GM18507 (cell line): ENCODE data around the gene BUB3.

Experiments
- DNase-seq: peaks from one replicate; pipeline ENCODE4 v3.0.0; 2011; ENCODE audit warnings: low read depth; ENCODE audit not compliant: insufficient read length; ENCODE audit errors: extremely low spot score
- FAIRE-seq: peaks from 2 replicates; lab custom pipeline; 2011; peaks lifted over from hg19 to GRCh38; lab: Jason Lieb, UNC

Gene BUB3

DNA sequence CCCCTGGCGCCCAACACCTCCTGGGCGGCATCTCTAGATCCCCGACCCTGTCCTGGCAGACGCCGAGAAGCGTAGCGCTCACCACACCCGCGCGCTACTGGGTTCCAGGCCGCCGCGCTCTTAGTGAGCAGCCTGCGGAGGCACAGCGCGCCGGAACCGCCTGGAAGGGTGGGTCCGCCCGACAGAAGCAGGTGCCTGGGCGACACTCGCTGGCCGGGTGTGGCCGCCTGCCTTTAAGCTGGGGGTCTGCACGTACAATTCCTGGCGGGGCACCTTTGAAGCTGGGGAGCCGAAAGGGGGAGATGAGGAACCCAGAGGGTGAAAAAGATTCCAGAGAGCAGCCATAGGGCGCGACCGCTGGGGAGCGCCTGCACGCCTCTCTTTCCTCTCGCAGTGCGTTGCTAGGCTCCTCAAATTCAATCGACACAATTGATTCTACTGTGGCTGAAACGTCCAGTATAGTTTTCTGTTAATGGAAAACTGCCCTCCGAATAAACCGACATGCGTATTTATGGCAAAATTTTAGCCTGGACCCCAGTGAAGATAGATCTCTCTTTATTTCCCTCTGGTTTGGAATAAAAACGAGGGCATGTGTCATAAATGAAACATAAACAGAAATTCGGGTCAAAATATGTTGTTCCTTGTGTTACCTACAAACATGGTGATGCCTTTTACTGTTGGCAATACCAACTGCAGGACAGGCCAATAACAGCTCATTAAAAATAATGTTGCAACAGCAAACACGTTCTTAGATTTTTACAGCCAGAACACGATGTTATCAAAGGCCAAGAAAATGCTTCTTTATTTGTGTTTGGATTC, 13.8 kb upstream of the BUB3 start:
- FAIRE-seq (no peak), DNase-seq (no peak)

DNA sequence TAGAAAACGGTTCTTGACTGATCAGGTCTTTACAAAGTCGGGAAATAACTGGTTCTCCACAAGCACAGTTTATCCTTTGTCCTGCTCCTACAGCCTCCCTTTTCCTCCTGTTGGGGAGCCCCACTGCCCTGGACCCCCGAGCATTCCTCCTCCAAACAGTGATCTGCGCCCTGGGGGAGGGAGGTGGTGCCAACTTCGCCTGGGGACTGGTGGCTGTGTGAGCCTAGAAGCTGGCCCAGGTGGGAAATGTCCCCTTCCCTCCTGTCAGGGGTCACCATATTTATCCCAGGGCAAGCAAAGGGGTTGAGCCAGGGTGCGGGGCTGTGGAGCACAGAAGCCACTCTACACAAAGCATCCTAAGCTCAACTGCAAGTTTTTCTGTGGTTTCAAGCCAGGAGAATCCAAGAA, 13.2 kb upstream of the BUB3 start:
- no peak for FAIRE-seq
- DNase-seq: no peak

DNA sequence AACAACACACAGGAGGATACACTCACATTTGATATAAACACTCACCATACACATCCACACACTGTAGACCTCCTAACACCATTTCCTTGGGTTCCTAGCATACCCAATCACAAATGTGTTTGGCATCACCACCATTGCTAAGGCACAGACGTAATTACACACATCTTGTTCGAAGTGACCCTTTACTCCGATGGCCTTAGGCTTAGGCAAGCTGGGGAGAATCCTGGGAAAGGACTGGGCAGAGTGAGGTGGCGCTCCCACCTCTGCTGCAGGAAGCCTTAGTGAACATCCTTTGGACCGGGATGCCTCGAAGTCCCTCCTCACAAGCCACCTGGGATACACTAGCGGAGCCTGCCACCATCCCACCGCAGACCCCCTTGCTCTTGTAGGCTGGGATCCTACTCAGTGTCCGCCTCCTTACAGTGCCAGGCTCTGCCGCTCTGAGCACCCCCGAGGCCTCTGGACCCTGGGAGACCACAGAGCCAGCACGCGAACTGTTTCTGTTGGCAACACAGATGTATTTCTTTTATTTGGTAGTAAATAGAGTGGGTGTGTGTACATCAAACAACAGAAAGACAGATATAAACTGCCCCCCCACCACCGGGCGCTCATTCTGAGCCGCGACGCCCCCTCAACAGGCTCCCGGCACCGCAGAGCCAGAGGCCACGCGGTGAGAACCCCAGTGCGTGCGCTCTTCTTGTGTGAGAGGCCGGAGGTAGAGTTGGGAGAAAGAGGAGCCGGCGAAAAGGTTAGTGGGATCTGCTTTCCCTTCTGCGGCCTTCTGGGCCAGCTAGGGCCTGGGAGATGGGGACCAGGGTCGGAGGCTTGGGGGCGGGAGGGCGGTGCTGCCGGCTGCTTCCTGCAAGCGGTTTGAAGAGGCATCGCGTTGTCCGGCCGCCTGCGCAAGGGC, 12.2 kb upstream of the BUB3 start:
- FAIRE-seq: no peak
- no peak for DNase-seq

DNA sequence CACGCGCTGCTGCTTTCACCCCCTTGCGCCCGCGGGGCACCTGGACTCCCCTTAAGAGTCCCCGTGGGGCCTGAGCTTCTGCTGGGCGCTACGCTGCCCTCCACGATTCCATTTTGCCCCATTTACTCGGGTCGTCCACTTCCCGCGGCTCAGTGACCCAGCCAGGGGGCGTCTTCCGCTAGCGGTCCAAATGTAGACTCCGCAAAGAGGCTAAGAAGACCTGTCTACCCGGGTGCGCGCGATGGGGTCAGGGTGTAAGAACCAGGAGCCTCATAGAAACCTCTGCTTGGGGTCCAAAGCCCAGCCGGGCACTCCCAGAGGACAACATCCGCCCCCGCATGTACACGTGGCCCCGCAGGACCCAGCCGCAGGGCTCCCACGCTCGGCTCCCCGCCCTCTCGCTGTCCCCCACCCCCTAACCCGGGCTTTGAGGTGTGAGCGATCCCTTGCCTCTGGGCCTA, 11.5 kb upstream of the BUB3 start:
- no peak for FAIRE-seq

DNA sequence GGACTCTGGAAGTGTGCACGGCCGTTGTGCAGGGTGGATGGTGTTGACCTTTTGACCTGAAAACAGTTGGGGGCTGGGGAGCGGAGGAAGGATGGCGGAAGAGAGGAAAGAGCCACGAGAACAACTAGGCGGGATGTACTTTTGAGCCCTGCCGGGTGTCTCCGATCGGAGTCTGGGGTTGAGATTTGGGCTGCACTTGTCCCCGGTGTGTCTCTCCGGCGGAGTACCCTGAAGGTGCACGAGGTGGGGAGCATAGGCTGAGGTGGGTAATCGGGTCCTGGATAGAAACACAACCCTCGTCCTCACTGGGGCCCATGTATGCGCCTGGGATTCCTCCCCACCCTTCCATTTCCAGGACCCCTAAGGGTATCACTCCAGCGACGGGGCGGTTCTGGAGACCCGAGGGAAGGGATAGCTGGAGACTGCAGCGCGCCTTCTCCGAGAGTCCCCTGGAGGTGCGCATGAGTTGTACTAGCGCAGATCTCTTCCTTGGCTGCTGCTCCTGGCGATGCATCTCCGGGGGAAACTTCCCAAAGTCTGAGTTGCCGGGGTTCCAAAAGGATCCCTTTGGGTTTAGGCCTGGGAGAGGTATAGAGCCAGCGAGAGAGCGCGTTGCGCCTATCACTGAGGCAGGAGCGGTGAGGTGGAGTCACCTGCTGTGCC, 10.9 kb upstream of the BUB3 start:
- DNase-seq (no peak), FAIRE-seq (no peak)

More for the DNA sequence above, 11.5 kb upstream of the BUB3 start:
- DNase-seq: no peak

DNA sequence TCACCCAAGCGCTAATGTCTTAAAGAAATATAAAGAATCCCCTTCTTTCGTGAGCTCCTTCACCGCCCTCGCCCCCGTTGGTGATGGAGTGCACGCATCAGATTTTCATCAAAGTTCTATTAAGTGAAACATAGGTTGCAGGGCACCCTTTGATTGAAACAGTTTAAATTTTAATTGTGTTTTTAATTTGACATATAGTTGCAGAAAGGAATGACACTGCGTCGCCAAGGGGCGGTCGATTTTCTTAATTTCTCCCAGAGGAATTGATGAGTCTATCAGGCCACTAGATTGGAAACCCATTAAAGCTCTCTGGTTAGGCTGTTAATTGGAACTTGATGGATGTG, 10.4 kb upstream of the BUB3 start:
- DNase-seq (no peak), FAIRE-seq (no peak)

DNA sequence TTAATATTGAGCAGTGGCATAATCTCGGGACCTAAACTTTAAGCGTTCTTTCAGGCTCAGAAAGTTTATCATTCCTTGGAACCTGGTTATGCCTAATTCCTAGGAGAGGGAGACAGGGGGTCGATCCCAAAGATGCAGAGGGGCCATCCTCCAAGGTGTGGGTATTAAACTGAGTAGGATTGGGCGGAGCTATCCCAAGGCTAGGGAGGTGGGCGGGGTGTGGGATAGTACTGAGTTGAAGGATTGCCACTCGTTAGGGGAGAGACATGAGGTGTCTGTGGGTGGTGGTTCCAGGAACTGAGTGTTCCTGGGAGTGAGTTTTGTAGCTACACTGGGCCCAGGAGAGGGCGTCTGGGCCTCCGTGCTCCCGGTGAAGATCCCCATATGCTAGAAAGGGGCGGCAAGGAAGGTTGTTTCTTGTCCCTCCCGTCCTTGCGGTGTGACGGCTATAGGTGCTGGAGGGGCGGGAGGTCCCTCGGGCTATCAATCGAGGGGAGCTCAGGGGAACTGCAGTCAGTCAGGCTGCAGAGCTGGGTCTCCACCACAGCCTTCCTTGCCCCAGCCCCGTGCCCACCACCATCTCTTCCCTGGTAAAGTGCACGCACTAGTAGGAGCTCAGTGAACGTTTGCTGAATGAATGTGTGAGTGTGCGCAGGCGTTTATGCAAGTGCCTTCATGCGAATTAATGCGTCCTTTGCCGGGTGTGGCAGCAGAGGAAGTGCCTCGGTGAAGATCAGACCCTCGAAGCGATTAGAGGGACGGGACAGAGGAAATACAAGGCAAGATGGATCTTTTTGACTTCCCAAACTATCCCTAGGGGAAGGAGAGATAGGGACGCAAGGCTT, 9.3 kb upstream of the BUB3 start:
- no peak for FAIRE-seq
- DNase-seq: no peak

DNA sequence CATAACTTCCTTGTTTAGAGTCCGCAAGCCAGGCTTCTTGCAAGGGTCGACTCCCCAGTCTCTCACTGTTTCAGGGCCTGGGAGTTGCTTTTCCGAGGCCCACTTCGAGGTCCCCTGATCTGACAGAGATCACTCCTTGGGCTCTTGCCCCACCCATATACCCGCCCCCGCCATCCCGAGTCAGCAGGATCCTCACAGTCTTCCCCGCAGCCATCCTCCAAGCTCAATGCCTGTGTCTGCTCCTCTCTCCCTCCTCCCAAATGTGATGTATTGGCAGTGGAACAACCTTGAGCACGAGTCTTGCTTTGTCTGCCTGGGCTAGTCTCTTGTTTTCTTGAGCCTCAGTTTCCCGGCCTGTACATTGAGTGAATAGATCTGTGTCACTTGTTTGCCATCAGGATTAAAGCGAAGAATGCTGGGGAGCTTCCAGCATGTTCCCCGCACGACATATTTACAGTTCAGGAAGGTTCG, 8.6 kb upstream of the BUB3 start:
- DNase-seq (no peak), FAIRE-seq (no peak)

DNA sequence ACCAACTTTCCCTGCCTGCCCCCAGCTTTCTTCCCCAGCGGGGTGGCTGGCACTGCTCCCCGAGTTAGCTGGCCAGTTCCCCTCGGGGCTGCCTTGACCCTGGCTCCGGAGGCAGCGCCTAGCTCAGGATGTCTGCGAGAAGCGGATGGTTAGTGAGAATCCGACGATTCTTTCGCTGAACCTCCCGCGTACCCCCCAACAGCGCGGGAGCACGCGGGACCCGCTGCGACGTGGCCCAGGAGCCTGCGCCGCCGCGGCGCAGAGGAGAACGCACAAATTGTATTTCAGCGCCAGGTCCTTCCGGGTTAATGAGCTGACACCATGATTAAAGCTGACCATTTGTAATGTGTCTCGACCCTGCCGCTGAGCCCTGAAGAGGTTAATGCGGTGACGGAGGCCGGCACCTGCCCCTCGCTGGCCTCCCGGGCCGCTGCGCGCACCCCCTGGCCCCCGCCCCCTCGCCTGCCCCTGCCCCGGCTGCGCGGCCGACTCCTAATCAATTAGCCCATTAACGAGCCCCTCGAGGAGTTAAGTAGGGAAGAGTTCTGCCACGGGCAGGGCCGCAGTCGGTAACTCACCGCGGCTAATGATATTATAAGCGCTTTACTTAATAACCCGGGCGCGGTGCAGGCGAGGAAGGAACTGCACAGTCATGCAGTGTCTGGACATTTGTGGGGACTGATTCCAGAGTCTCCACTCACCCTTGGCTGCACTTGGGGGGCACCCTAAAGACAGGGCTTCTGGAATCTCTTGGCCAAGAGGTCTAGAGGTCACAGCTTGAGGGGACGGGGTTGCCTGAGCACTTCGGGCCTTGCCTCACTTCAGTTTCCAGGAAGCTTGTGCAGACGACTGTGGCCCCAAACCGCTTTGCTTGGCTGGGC, 7.9 kb upstream of the BUB3 start:
- FAIRE-seq (no peak), DNase-seq (no peak)

DNA sequence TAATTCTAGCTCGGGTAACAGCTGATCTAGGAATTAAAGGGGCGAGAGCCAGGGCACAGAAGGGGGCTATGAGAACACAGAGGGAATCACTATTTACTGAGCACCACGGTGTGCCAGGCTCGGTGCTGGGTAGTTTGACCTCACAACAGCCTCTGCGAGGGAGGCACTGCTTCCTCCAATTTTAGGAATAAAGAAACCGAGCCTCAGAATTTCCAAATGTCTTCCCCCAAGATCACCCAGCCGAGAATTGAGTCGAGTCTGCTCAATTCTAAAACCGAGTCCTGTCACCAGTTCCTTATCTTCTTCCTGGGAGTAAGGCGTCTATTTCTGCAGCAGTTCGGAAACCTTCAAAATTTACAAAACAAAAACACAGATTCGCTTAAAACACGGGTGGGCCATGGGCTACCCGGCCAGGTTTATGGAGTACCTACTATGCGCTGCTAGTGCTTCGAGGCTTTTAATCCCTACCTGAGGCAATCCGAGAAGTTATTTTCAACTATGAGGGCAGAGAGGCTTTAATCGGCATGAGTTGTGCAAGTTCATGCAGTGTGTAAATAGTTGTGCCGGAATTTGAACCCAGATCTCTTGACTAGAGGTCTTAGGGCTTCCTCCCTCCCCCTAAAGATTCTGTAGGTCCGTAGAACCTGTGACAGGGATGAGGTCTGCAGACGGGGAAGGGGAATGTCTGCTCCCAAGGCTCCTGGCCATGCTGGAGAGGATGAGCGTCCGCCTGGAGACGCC, 7.1 kb upstream of the BUB3 start:
- FAIRE-seq: no peak

DNA sequence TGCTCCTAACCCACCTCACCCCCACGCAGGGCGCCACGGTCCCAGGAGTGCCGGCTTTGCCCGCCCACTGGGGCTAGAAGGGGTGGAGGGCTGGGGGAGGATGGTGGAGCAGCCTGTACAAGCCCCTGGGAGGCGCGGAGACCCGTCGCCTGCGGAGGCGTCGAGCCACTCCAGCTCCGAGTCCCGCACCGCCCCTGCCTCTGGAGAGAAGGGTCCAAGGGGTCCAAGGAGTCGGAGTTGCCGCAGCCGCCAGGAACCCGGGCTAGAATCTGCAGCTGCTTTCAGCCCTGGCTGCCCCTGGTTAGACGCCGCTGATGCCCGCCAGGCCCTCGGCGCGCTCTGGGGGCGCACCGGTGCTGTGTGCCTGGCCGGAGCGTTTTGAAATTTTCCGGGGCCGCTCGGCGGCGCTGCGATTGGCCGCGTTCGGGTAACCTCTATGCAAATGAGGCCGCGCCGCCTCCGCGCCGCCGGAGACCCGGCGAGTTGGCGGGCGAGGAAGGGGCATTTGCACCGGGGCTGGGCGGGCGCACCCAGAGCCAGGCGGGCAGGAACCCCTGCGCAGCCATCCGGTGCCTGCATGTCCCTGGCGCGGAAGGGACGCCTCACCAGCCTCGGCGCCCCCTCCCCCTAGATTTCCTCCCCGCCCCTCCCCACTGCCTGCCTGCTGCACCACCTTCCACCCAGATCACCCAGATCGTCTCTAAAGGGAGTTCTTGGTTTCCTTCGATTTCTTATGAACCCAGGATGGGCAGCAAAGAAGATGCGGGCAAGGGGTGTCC, 6.4 kb upstream of the BUB3 start, which contains the start of gene HMX2:
Gene HMX2, plus strand, starts transcription at position 502 of the 779 bp plus-strand sequence. Its CDS starts 243 bp downstream, at position 745.
- no peak for FAIRE-seq

More for the DNA sequence above, 7.1 kb upstream of the BUB3 start:
- DNase-seq: no peak

DNA sequence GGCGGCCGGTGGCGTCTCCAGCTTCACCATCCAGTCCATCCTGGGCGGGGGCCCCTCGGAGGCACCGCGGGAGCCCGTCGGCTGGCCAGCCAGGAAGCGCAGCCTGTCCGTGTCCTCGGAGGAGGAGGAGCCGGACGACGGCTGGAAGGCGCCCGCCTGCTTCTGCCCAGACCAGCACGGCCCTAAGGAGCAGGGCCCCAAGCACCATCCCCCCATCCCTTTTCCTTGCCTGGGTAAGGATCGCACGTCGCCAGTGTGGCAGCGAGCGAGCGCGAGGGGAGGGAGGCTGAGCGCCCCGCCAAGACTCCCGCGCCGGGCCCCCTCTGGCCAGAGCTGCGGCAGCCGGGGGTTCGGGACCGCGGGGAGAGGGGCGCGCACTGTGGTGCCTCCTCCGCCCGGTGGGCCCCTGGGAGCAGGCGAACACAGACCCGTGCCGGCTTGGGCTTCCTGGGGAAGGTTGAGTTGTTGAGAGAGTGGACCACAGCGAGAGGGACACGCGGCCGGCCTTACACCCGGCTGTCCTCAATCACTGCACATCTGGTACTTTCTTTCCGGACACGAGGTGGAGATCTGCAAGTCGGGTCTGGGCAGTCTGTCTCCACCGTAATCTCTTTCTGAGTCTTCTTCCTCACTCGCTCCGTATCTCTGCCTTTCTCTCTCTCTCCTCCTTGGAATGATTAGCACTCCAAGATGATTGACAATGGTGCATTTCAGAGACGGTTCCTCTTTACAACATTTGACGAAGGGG, 5.6 kb upstream of the BUB3 start:
- FAIRE-seq (no peak), DNase-seq (no peak)

More for the DNA sequence above, 6.4 kb upstream of the BUB3 start, which contains the start of gene HMX2:
- DNase-seq: no peak

DNA sequence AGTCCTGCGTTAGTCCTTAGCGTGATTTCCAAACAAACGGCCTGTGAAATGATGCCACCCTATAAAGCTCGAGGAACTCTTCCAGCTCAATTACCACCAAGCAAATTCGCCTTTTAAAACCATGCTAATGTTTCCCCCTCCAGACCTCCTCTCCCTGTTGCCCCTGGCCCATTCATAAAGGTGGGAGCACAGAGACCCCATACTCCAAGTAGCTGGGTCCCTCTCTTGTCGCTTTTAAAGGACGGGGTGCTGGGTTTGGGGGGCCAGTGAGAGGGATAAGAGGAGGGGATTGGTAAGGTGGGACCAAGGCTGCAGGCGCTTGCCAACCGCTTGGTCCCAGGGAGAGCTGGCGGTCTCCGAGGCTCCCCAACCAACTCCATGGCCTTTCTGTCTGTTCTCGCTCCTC, 5.0 kb upstream of the BUB3 start:
- FAIRE-seq (no peak), DNase-seq (no peak)

DNA sequence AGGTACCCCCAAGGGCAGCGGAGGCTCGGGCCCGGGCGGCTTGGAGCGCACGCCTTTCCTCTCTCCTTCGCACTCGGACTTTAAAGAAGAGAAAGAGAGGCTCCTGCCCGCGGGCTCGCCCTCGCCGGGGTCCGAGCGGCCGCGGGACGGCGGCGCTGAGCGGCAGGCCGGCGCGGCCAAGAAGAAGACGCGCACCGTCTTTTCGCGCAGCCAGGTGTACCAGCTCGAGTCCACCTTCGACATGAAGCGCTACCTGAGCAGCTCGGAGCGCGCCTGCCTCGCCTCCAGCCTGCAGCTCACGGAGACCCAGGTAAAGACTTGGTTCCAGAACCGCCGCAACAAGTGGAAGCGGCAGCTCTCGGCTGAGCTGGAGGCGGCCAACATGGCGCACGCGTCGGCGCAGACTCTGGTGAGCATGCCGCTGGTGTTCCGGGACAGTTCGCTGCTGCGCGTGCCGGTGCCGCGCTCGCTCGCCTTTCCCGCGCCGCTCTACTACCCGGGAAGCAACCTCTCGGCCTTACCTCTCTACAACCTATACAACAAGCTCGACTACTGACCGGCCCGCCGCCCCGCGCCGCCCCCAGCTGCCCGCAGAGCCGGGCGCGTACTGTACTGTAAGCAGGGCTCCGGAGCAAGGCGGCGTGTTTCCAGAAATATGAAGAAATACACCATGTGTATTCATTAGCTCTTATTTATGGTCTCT, 4.5 kb upstream of the BUB3 start:
- DNase-seq (no peak), FAIRE-seq (no peak)

DNA sequence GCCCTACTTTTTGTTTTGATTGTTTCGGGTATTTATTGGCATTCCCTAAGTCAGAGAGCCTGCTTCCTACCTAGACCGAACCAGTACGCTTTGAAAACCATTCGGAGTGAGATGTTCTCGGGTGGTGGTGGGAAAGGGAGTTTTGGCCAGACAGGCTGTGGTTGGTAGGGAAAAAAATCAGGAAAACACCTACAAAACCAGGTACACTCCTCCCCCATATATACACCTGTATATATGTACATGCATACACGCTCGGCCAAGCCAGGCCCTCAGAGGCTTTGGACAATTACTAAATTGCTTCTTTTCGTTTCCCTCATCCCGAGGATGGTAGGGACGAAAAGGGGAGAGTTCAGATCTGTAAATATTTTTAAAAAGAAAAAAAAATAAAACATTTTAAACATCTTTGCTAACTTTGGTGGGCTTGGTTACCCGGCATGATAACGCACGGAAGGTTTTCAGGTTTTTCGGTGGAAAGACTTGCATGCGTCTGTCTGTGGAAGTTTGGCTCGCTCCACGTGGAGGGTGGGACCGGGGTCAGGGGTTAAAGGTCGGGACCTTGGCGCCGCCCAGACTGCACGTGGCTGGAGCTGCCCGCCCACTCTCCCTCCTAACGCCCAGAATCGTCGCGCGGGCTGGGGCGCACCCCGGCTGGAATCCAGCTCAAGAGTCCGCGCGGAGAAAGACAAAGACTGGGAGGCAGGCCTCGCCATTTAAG, 3.8 kb upstream of the BUB3 start:
- no peak for DNase-seq
- FAIRE-seq: no peak
